Right cardiac atrium (tissue), 5 donors: ENCODE data around the gene CHRNA3. TPM values are rescaled to one million over a fixed set of nuclear protein-coding genes. Genes with fewer than 3 reads are reported as not detected.
"Not testable (repeated sequence)": the region's sequence is repeated elsewhere in the genome, so short reads cannot be mapped to it uniquely, and the experiment has no call there.

Source experiments
- ATAC-seq, 2 donors: fragments of 200-7000 bp; cut with Tn5 transposase; one replicate each; pipeline versions ENCODE4 v1.8.0 to v1.9.1; 2020; ENCODE audit warnings: moderate library complexity in 2 of 2, mild to moderate bottlenecking in 1 of 2
- DNase-seq, 3 donors: peaks; one replicate each; pipeline ENCODE4 v3.0.0-alpha.2; 2020
- H3K27ac ChIP-seq: one replicate; pipeline ENCODE4 v1.5.1; 2013; ENCODE audit warnings: mild to moderate bottlenecking, low read length, control low read depth, moderate library complexity
- H3K27me3 ChIP-seq: one replicate; pipeline ENCODE4 v1.6.1; 2013; ENCODE audit not compliant: control insufficient read depth, insufficient read depth
- H3K4me1 ChIP-seq: one replicate; pipeline ENCODE4 v1.6.1; 2013; ENCODE audit warnings: low read length; ENCODE audit not compliant: control insufficient read depth, insufficient read depth
- H3K4me3 ChIP-seq: one replicate; pipeline ENCODE4 v1.5.1; 2013; ENCODE audit warnings: low read length, control low read depth
- H3K9me3 ChIP-seq: one replicate; pipeline ENCODE4 v1.6.1; 2013; ENCODE audit warnings: low read length; ENCODE audit not compliant: control insufficient read depth
- WGBS: extraction: QIAGEN DNeasy Blood & Tissue Kit; methylation state at CpG from one replicate; pipeline ENCODE4 v1.1.7; 2013; 5-methylcytosine and 5-hydroxymethylcytosine counted together
- intact Hi-C, 4 donors: fragments of 100-400 bp; cut with DNase I; formaldehyde crosslinking; loops; one replicate each; pipeline versions ENCODE4 v1.11.0 to v1.14.0; 2022 to 2023
- polyA plus RNA-seq: library from polyadenylated mRNA; stranded (reverse); fragments of 200-250 nt; gene quantifications from one replicate; pipeline ENCODE4 v1.2.3, GENCODE V29; 2013
- total RNA-seq, 4 donors: library from RNA; stranded (reverse); fragmentation: NEBNext Ultra II Directional; extraction: Animal tissue kit (Norgen Biotek cat#: 25700); gene quantifications; one replicate each; pipeline ENCODE4 v1.2.1, GENCODE V29; 2021
- donor health status: healthy with polysubstance abuse.
- donor health status: DM: no; HTN: yes; CAD: no.
- donor health status: DM: no; HTN: no; CAD: no.
- donor health status: DM: no; HTN: yes; CAD: no; lungs with severe emphysema.
- donor health status: DM: yes; HTN: yes; CAD: no.

The CHRNA3 gene
- total and polyA plus RNA-seq, 5 donors = 0.11 to 1.3 (median 0.99) TPM; not detected in 1

DNA sequence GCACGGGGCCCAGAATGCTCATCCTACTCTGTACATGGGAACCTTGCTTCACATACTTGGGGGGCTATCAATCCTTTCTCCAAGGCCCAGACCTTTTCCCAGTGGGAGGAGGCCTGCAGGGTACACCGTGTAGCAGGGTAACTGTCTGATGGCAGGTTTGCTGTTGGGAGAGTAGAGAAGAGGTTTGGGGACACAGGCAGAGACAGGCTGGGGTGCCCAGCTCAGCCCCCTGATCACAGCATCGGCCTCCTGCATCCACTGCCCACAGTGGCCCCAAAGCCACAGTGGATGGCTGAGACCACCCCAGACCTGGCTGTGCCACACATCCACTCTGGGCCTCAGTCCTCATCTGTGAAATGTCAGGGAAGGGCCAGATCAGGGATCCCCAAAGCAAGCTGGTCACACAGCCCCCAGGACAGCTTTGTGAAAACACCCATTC, 5.6 kb downstream of the CHRNA3 start:
- Histone ChIP-seq H3K9me3 (no peaks in the 10 kb centered on the region), H3K27me3 (no peaks in the 10 kb centered on the region), H3K4me1 (no peaks in the 10 kb centered on the region), H3K27ac (no peak overlapping the region), H3K4me3 (no peak overlapping the region)
- intact Hi-C loops = loop anchor here in 2 of 4 donors (5.0 kb wide), 1 partner anchor 92 kb away; no protein-coding TSS in a partner anchor
- DNase-seq (no peak), ATAC-seq (no peak)
- WGBS = 74% methylated on average over 3 of the region's 3 CpGs

DNA sequence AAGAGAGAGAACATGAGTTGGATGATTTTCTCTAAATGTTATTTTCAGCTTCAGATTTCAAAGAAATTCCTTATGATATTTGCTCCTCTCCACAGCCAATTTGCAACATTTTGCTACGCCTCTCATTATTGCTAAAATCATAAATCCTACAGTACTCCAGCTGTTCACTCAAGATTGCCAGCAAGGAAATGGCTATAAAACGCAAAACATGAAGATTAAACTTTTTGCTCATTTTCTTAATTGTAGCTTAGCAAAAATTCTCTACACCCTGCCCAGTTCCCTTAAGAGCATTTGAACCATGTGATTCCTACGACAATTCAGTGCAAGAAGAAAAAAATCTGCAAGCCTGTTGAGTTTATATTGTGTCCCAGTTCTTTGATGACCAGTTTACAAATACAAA, 6.8 kb downstream of the CHRNA3 start:
- intact Hi-C loops = no loop called here
- Histone ChIP-seq H3K4me3 (no peak overlapping the region), H3K4me1 (no peaks in the 10 kb centered on the region), H3K27ac (no peak overlapping the region), H3K27me3 (no peaks in the 10 kb centered on the region), H3K9me3 (no peaks in the 10 kb centered on the region)
- DNase-seq (no peak), ATAC-seq (no peak)
- WGBS = 50% methylated on average over 3 of the region's 3 CpGs

DNA sequence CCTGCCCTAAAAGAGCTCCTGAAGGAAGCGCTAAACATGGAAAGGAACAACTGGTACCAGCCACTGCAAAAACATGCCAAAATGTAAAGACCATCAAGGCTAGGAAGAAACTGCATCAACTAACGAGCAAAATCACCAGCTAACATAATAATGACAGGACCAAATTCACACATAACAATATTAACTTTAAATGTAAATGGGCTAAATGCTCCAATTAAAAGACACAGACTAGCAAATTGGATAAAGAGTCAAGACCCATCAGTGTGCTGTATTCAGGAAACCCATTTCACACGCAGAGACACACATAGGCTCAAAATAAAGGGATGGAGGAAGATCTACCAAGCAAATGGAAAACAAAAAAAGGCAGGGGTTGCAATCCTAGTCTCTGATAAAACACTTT, 11.2 kb downstream of the CHRNA3 start:
- WGBS = 90% methylated on average over 3 of the region's 3 CpGs
- intact Hi-C loops, DNase-seq, ATAC-seq, H3K27me3 ChIP-seq, H3K9me3 ChIP-seq, H3K4me3 ChIP-seq, H3K4me1 ChIP-seq, H3K27ac ChIP-seq: not testable (repeated sequence)

DNA sequence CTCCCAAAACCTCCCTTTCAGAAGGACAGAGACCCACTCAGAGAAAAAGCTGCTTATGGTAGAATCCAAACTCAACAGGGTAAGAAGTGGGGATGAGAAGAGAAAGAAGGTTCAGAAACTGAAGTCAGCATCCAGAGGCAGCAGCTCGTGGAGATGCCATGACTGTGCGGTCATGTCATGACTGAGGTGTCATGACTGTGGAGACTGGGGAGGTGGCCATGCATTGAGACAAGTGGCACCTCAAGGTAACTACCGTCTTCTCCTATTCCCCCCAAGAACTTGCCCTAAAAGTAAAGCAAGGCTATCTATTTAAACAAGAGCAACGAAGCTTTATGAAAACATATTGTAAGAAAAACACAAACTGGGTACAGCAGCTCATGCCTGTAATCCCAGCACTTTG, 15.1 kb downstream of the CHRNA3 start:
- no peak overlapping the region for H3K4me3 ChIP-seq
- ATAC-seq = no peak
- no peaks in the 10 kb centered on the region for H3K27me3 ChIP-seq

DNA sequence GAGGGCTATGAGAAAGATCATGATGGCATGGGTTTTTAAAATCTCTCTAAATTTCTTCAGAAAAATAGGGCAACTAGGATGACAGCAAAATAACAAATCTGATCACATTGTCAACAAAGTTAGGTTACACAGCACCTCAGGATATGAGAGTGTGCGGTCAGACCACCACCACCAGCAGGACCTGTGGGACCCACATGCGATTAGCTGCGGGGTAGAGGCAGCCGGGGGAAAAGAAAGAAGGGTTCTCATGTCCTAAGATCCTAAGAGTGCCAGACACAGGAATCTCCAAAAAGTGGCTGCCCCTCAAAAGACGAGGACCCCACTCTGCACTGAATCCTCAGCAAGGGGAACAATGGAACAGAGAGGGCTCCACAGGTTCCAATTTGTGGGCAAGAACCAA, 15.6 kb downstream of the CHRNA3 start:
- no peak for DNase-seq
- Histone ChIP-seq H3K27me3 (no peaks in the 10 kb centered on the region), H3K4me3 (no peak overlapping the region), H3K27ac (no peak overlapping the region), H3K9me3 (no peaks in the 10 kb centered on the region), H3K4me1 (no peaks in the 10 kb centered on the region)
- 88% methylated on average over 5 of the region's 5 CpGs for WGBS
- intact Hi-C loops = no loop called here
- no peak for ATAC-seq

More for the DNA sequence above, 15.1 kb downstream of the CHRNA3 start:
- intact Hi-C loops = no loop called here
- 87% methylated on average over 4 of the region's 4 CpGs for WGBS
- Histone ChIP-seq H3K27ac (no peak overlapping the region), H3K9me3 (no peaks in the 10 kb centered on the region), H3K4me1 (no peaks in the 10 kb centered on the region)
- no peak for DNase-seq

DNA sequence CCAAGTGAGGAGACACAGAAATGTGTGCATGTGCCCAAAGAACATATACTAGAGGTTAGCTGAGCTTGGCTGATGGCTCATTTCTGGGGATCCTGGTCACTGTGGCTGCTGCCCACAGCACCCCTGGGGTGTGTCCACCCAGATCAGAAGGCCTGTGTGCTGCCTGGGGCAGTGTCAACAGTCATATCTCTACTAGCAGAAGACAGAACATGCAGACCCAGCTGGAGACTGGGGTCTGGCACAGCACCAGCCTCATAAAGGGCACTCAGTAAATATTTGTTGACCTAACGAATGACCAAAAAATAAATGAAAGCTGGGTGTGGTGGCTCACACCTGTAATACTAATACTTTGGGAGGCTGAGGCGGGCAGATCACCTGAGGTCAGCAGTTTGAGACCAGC, 16.4 kb downstream of the CHRNA3 start:
- H3K4me1 ChIP-seq = no peaks in the 10 kb centered on the region
- DNase-seq (no peak), ATAC-seq (no peak)
- intact Hi-C loops = no loop called here
- no peaks in the 10 kb centered on the region for H3K9me3 ChIP-seq
- 94% methylated on average over 2 of the region's 2 CpGs for WGBS
- no peaks in the 10 kb centered on the region for H3K27me3 ChIP-seq
- no peak overlapping the region for H3K27ac ChIP-seq
- no peak overlapping the region for H3K4me3 ChIP-seq

DNA sequence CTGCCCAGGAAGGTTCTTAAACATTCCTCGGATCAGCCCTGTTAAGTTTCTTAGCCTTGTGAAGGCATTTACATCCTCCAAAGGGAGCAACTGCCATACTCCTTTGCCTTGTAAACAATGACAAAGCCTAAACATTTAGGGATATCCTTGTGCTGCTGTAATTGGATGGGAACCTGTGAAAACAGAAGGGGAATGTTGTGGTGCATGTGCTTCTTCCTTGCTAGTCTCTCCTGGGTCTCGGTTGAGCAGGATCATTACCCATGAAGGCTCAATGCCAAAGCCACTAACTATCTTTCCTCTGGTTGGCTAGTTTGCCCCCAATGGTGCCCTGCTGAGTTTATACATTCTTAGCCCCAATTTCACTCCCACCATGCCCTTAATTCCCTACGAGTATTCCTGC, 17.3 kb downstream of the CHRNA3 start:
- H3K27ac ChIP-seq = no peak overlapping the region
- no peak for ATAC-seq
- intact Hi-C loops = no loop called here
- WGBS = 70% methylated on average over 3 of the region's 3 CpGs
- no peak for DNase-seq
- no peaks in the 10 kb centered on the region for H3K27me3 ChIP-seq
- no peak overlapping the region for H3K4me3 ChIP-seq
- no peaks in the 10 kb centered on the region for H3K9me3 ChIP-seq
- no peaks in the 10 kb centered on the region for H3K4me1 ChIP-seq

DNA sequence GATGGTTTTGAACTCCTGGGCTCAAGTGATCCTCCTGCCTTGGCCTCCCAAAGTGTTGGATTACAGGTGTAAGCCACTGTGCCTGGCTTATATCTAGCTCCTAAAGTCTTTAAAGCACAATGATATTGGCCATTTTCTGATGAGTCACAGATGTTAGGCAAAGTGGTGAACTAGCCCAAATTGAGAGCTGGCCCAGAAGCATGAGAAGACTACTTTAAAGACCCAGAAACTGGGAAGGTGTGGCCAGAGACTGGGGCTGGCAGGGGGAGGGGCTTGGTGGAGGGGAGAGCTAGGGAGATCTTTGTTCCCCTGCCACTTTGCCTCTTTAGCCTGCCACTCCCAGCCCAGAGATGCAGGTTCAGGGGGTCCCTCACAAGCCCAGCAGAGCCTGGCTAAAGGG, 21.6 kb downstream of the CHRNA3 start:
- no peaks in the 10 kb centered on the region for H3K9me3 ChIP-seq
- no peaks in the 10 kb centered on the region for H3K4me1 ChIP-seq
- intact Hi-C loops = no loop called here
- ATAC-seq (no peak), DNase-seq (no peak)
- H3K4me3 ChIP-seq = no peak overlapping the region
- H3K27me3 ChIP-seq = no peaks in the 10 kb centered on the region
- H3K27ac ChIP-seq = no peak overlapping the region

DNA sequence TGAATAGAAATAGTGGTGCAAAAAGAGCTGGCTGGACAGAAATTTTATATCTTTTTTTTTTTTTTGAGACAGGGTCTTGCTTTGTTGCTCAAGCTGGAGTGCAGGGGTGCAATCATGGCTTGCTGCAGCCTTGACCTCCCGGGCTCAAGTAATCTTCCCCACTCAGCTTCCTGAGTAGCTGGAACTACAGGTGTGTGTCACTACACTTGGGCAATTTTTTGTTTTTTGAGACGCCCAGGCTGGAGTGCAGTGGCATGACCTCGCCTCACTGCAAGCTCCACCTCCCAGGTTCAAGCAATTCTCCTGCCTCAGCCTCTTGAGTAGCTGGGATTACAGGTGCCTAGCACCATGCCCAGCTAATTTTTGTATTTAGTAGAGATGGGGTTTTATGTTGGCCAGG, 22.4 kb downstream of the CHRNA3 start:
- Histone ChIP-seq H3K4me1 (no peaks in the 10 kb centered on the region), H3K27me3 (no peaks in the 10 kb centered on the region), H3K4me3 (no peak overlapping the region), H3K9me3 (no peaks in the 10 kb centered on the region), H3K27ac (no peak overlapping the region)
- intact Hi-C loops = no loop called here
- no peak for DNase-seq
- 88% methylated on average over 3 of the region's 3 CpGs for WGBS
- no peak for ATAC-seq

DNA sequence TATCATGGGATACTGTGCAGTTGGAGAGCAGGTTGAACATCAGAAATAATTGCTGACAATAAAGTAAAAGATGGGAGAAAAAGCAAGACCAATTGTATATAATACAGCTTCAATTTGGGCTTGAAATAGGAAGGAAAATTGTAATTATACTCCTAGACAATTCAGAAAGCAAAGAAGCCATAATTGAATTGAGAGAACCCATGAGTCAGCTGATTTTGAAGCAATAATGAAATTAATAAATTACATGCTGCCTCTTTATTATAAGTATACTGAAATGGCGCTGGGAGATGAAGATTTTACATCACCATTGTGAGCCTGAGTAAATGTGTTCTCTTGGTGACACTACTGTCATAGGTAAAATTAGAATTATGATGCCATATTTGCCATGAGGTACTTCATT, 23.2 kb downstream of the CHRNA3 start:
- H3K9me3 ChIP-seq = no peaks in the 10 kb centered on the region
- no peaks in the 10 kb centered on the region for H3K4me1 ChIP-seq
- intact Hi-C loops = no loop called here
- DNase-seq (no peak), ATAC-seq (no peak)
- H3K27ac ChIP-seq = no peak overlapping the region
- WGBS = 87% methylated on average over 1 of the region's 1 CpG
- no peaks in the 10 kb centered on the region for H3K27me3 ChIP-seq
- H3K4me3 ChIP-seq = no peak overlapping the region

DNA sequence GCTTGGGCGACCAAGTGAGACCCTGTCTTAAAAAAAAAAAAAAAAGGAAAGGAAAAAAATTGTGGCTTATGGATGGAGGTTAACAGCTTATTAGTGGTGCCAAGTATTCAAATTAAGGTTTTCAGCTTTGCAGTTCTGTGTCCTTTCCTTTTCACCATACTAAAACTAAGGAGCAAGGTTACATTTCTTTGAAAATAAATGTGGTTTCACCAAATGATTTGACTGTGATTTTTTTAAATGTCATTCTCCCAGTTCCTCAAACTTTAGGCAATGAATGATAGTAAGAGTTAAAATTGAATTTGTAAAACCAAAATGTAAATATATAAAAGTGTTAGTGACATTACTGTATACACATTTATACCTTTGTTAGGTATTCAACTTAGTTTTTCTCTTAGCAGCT, 45.9 kb downstream of the CHRNA3 start:
- no peak for ATAC-seq
- Histone ChIP-seq H3K27ac (no peak overlapping the region), H3K4me3 (no peak overlapping the region), H3K27me3 (no peaks in the 10 kb centered on the region), H3K4me1 (no peaks in the 10 kb centered on the region), H3K9me3 (no peaks in the 10 kb centered on the region)
- no peak for DNase-seq
- intact Hi-C loops = no loop called here
- WGBS = 94% methylated on average over 1 of the region's 1 CpG

DNA sequence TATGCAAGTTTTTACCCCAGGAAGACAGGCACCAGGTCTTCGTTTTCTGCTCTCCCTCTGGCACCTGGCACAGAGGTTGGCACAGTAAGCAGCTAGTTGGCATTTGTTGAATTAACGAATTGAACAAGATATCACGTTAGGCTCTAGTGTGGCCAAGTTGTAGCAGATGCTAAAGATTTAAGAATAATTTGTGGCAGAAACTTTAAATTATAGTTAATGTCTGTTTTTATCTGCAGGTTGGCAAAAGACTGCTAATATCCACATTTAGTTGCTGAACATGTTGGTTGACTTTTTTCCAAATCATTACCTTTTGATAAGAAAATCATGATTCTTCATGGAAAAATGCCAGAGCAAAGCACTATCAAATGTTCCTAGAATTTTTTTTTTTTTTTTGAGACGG, 47.4 kb downstream of the CHRNA3 start:
- ATAC-seq = no peak
- 56% methylated on average over 4 of the region's 4 CpGs for WGBS
- intact Hi-C loops = no loop called here

More for the DNA sequence above, 47.4 kb downstream of the CHRNA3 start:
- DNase-seq = no peak
- Histone ChIP-seq H3K27me3 (no peaks in the 10 kb centered on the region), H3K4me1 (no peaks in the 10 kb centered on the region), H3K4me3 (no peak overlapping the region), H3K27ac (no peak overlapping the region), H3K9me3 (no peaks in the 10 kb centered on the region)
